HCT116 (cell line): ENCODE measurements around the gene NEDD4L. TPM values are rescaled to one million over a fixed set of nuclear protein-coding genes. Genes with fewer than 3 reads are reported as not detected.

ENCODE experiments used
- ATAC-seq: fragments of 200-7000 bp; cut with Tn5 transposase; 2 replicates; pipeline ENCODE4 v1.9.1; 2020; ENCODE audit warnings: mild to moderate bottlenecking, moderate library complexity
- BruUV-seq: library from RNA; stranded (reverse); fragments of 400-500 nt; replicated peaks from 2 replicates; lab custom pipeline; 2021; lab: Mats Ljungman, UMichigan
- CTCF ChIA-PET: fragments of 300-600 bp; sonication (Branson Sonifier 250); formaldehyde crosslinking; loops from one replicate; lab custom pipeline; 2021; ENCODE audit warnings: antibody characterized with exemption; lab: Charles Lee
- POLR2A ChIA-PET: fragments of 300-600, 350-600 bp; sonication (Branson Sonifier 250); formaldehyde crosslinking; loops from one replicate; lab custom pipeline; 2021; ENCODE audit warnings: antibody characterized with exemption; lab: Charles Lee
- RAD21 ChIA-PET, 2 experiments: fragments of 300-600 bp; sonication (Branson Sonifier 250); formaldehyde crosslinking; loops; one replicate each; lab custom pipeline; 2023; ENCODE audit warnings: low total read pairs in 2 of 2; ENCODE audit not compliant: uncharacterized antibody in 2 of 2, unreplicated experiment in 2 of 2, low non-redundant PET in 1 of 2; lab: Charles Lee
- DNase-seq: peaks from one replicate; pipeline ENCODE4 v3.0.0-alpha.2; 2010; ENCODE audit warnings: low read depth, low spot score
- H2AFZ ChIP-seq: fragments of 200-600 bp; shearing (Covaris generic), sonication (generic); 2 replicates; pipeline ENCODE4 v1.6.1; 2017; ENCODE audit warnings: low read depth, mixed run types, mixed read lengths, antibody characterized with exemption, low read length; ENCODE audit not compliant: poor library complexity, severe bottlenecking
- H3K27ac ChIP-seq: 2 replicates; pipeline ENCODE4 v1.5.1; 2012; ENCODE audit warnings: low read depth, low read length
- H3K27me3 ChIP-seq: fragments of 200-600 bp; sonication (generic); 2 replicates; pipeline ENCODE4 v1.6.1; 2016; ENCODE audit warnings: mixed run types, low read length, mixed read lengths; ENCODE audit not compliant: insufficient read depth
- H3K36me3 ChIP-seq, 2 experiments: fragments of 200-500 bp in 1 of 2; fragments of 200-600 bp in 1 of 2; sonication (Bioruptor generic) in 1 of 2; sonication (generic) in 1 of 2; 2 replicates each; pipeline versions ENCODE4 v1.5.1 to v1.6.1; 2014 to 2016; ENCODE audit warnings: low read length in 2 of 2, inconsistent platforms in 1 of 2, mixed read lengths in 1 of 2, mixed run types in 1 of 2; ENCODE audit not compliant: insufficient read depth in 2 of 2, control insufficient read depth in 1 of 2
- H3K4me1 ChIP-seq, 2 experiments: fragments of 200-600 bp in 1 of 2; sonication (generic) in 1 of 2; 2 replicates each; pipeline versions ENCODE4 v1.5.1 to v1.6.1; 2012 to 2017; ENCODE audit warnings: low read length in 2 of 2, inconsistent platforms in 1 of 2, mild to moderate bottlenecking in 1 of 2, mixed read lengths in 1 of 2, mixed run types in 1 of 2, moderate library complexity in 1 of 2; ENCODE audit not compliant: insufficient read depth in 2 of 2, control insufficient read depth in 1 of 2
- H3K4me2 ChIP-seq: fragments of 200-600 bp; sonication (generic); 2 replicates; pipeline ENCODE4 v1.6.1; 2017; ENCODE audit warnings: mixed run types, low read length, mixed read lengths
- H3K4me3 ChIP-seq, 2 experiments: fragments of 200-600 bp in 1 of 2; sonication (generic) in 1 of 2; replicated peaks in 1 of 2; 2 replicates each; pipeline ENCODE4 v1.5.1; 2011 to 2016; ENCODE audit warnings: low read length in 2 of 2, control low read depth in 1 of 2, low read depth in 1 of 2, mild to moderate bottlenecking in 1 of 2, mixed read lengths in 1 of 2, mixed run types in 1 of 2
- H3K79me2 ChIP-seq: fragments of 200-600 bp; sonication (generic); 2 replicates; pipeline ENCODE4 v1.6.1; 2017; ENCODE audit warnings: mild to moderate bottlenecking, mixed run types, low read length, moderate library complexity, mixed read lengths; ENCODE audit not compliant: insufficient read depth
- H3K9ac ChIP-seq: fragments of 200-600 bp; sonication (generic); 2 replicates; pipeline ENCODE4 v1.6.1; 2016; ENCODE audit warnings: low read length, mixed read lengths
- H3K9me2 ChIP-seq: fragments of 200-600 bp; sonication (generic), shearing (Covaris generic); 2 replicates; pipeline ENCODE4 v1.6.1; 2017; ENCODE audit warnings: mixed run types, mild to moderate bottlenecking, moderate library complexity; ENCODE audit not compliant: insufficient read depth
- H3K9me3 ChIP-seq, 2 experiments: fragments of 200-500 bp in 1 of 2; fragments of 200-600 bp in 1 of 2; sonication (Bioruptor generic) in 1 of 2; sonication (generic) in 1 of 2; 2 replicates each; pipeline ENCODE4 v1.6.1; 2014 to 2017; ENCODE audit warnings: low read length in 2 of 2, mixed read lengths in 2 of 2, inconsistent platforms in 1 of 2, low read depth in 1 of 2, mild to moderate bottlenecking in 1 of 2, mixed run types in 1 of 2, moderate library complexity in 1 of 2; ENCODE audit not compliant: control insufficient read depth in 1 of 2, insufficient read depth in 1 of 2
- H4K20me1 ChIP-seq: fragments of 200-600 bp; sonication (generic), shearing (Covaris generic); 2 replicates; pipeline ENCODE4 v1.6.1; 2017; ENCODE audit warnings: mixed run types, mild to moderate bottlenecking, moderate library complexity; ENCODE audit not compliant: insufficient read depth
- ATF3 ChIP-seq: IDR thresholded peaks from 2 replicates; pipeline ENCODE4 v1.6.1; 2012
- CBX3 ChIP-seq: IDR thresholded peaks from 2 replicates; pipeline ENCODE4 v1.6.1; 2012; ENCODE audit warnings: low read depth
- EGR1 ChIP-seq: IDR thresholded peaks from 2 replicates; pipeline ENCODE4 v1.6.1; 2012; ENCODE audit warnings: low read depth
- ELF1 ChIP-seq: IDR thresholded peaks from 2 replicates; pipeline ENCODE4 v1.6.1; 2012; ENCODE audit warnings: low read depth, borderline replicate concordance
- EZH2 ChIP-seq: fragments of 200-600 bp; sonication (generic); IDR thresholded peaks from 2 replicates; pipeline ENCODE4 v1.6.1; 2017; ENCODE audit warnings: antibody characterized with exemption, mixed run types
- EZH2phosphoT487 ChIP-seq: fragments of 200-600 bp; IDR thresholded peaks from 2 replicates; pipeline ENCODE4 v1.6.1; 2018; ENCODE audit warnings: antibody characterized with exemption, borderline replicate concordance
- FOSL1 ChIP-seq: IDR thresholded peaks from 2 replicates; pipeline ENCODE4 v1.6.1; 2012; ENCODE audit warnings: low read depth
- JUND ChIP-seq: IDR thresholded peaks from 2 replicates; pipeline ENCODE4 v1.6.1; 2012
- POLR2A ChIP-seq: IDR thresholded peaks from 2 replicates; pipeline ENCODE4 v1.7.0; 2011; ENCODE audit warnings: borderline replicate concordance; ENCODE audit not compliant: insufficient read depth, insufficient read length; ENCODE audit errors: extremely low read depth
- POLR2AphosphoS5 ChIP-seq: IDR thresholded peaks from 2 replicates; pipeline ENCODE4 v1.6.1; 2011; ENCODE audit warnings: mild to moderate bottlenecking, low read depth, low read length, moderate library complexity
- RAD21 ChIP-seq: IDR thresholded peaks from 2 replicates; pipeline ENCODE4 v1.6.1; 2012; ENCODE audit warnings: low read depth, mild to moderate bottlenecking
- REST ChIP-seq: IDR thresholded peaks from 2 replicates; pipeline ENCODE4 v1.6.1; 2012; ENCODE audit warnings: low read depth
- SP1 ChIP-seq: IDR thresholded peaks from 2 replicates; pipeline ENCODE4 v1.6.1; 2012; ENCODE audit warnings: low read depth
- SRF ChIP-seq: IDR thresholded peaks from 2 replicates; pipeline ENCODE4 v1.6.1; 2012; ENCODE audit warnings: low read depth
- ZBTB33 ChIP-seq: IDR thresholded peaks from 2 replicates; pipeline ENCODE4 v1.6.1; 2011; ENCODE audit warnings: mild to moderate bottlenecking, low read length, moderate library complexity; ENCODE audit not compliant: insufficient replicate concordance; ENCODE audit errors: extremely low read depth
- ZNF274 ChIP-seq: fragments of 200-500 bp; sonication (Bioruptor generic); IDR thresholded peaks from 2 replicates; pipeline ENCODE4 v1.6.1; 2014; ENCODE audit warnings: mild to moderate bottlenecking, low read depth, low read length, inconsistent platforms
- intact Hi-C: fragments of 100-400 bp; cut with micrococcal nuclease; formaldehyde crosslinking; loops from 2 replicates; pipeline ENCODE4 v1.10.0; 2022
- total RNA-seq: library from RNA; stranded (reverse); gene quantifications from one replicate; pipeline ENCODE4 v1.2.1, GENCODE V29; 2021; ENCODE audit not compliant: unreplicated experiment

The NEDD4L gene
- total RNA-seq, 1 experiment from 2014 or later: 41.5 TPM

- H3K9ac ChIP-seq: no peak overlapping the region
- H3K9me3 ChIP-seq: no peaks in the 10 kb centered on the region
- no peaks in the 10 kb centered on the region for H3K79me2 ChIP-seq
- no peaks in the 10 kb centered on the region for H3K36me3 ChIP-seq
- TF ChIP-seq POLR2A (no peak), JUND (no peak), SP1 (no peak)
- no peak overlapping the region for H3K4me2 ChIP-seq
- CTCF ChIA-PET: no interaction called here
- H4K20me1 ChIP-seq: no peaks in the 10 kb centered on the region
- H3K27me3 ChIP-seq: no peaks in the 10 kb centered on the region
- no TSS peak for BruUV-seq
- no peaks in the 10 kb centered on the region for H3K9me2 ChIP-seq
- no peak overlapping the region for H2AFZ ChIP-seq
- no peaks in the 10 kb centered on the region; a peak in 1 of 4 replicates for H3K4me1 ChIP-seq
- H3K27ac ChIP-seq: no peak overlapping the region
- RAD21 ChIA-PET: no interaction called here
- no peak overlapping the region for H3K4me3 ChIP-seq
- POLR2A ChIA-PET: no interaction called here
- intact Hi-C loops: no loop called here
- DNase-seq (no peak), ATAC-seq (no peak)
These were observed 100.8 kb downstream of the NEDD4L start for GRCh38 chr18:58144671-58145285.

GRCh38 chr18:58146099-58146498, 102.1 kb downstream of the NEDD4L start:
- Histone ChIP-seq H2AFZ (no peak overlapping the region), H3K9ac (no peak overlapping the region), H3K27ac (no peak overlapping the region), H3K4me2 (no peak overlapping the region), H3K36me3 (no peaks in the 10 kb centered on the region), H3K9me3 (no peaks in the 10 kb centered on the region), H3K4me1 (no peaks in the 10 kb centered on the region), H3K79me2 (no peaks in the 10 kb centered on the region), H4K20me1 (no peaks in the 10 kb centered on the region), H3K9me2 (no peaks in the 10 kb centered on the region), H3K27me3 (no peaks in the 10 kb centered on the region), H3K4me3 (no peak overlapping the region)
- ChIA-PET RAD21 (no interaction called here), POLR2A (no interaction called here), CTCF (interaction anchor here (1.2 kb wide), 1 partner anchor 10 kb away, joined by 4 read pairs; no protein-coding TSS in a partner anchor)
- TF ChIP-seq EGR1: no peak
- TF ChIP-seq ZBTB33: no peak
- no peak for TF ChIP-seq ELF1
- no peak for TF ChIP-seq RAD21
- no peak for TF ChIP-seq JUND
- TF ChIP-seq POLR2A: no peak
- TF ChIP-seq REST: no peak
- TF ChIP-seq CBX3: no peak
- TF ChIP-seq ATF3: no peak
- no peak for TF ChIP-seq EZH2phosphoT487
- no peak for TF ChIP-seq EZH2
- TF ChIP-seq POLR2AphosphoS5: no peak
- no peak for TF ChIP-seq SP1
- no peak for TF ChIP-seq FOSL1
- TF ChIP-seq SRF: no peak
- TF ChIP-seq ZNF274: no peak
- intact Hi-C loops: no loop called here
- no peak for ATAC-seq
- BruUV-seq: no TSS peak
- DNase-seq: no peak
